ENCODE results near the gene LAMA2.

LAMA2 gene

GRCh38 chr6:129253242-129253641, 370.3 kb downstream of the LAMA2 start:
- Histone ChIP-seq H3K36me3 (no peaks in the 10 kb centered on the region), H3K4me3 (ENCODE audit: low read depth, low read length) (no peak overlapping the region), H3K27ac (no peak overlapping the region), H3K9me3 (ENCODE audit: severe bottlenecking) (no peaks in the 10 kb centered on the region), H3K27me3 (ENCODE audit: insufficient read depth, low read depth, severe bottlenecking) (no peaks in the 10 kb centered on the region)
- no peak for DNase-seq
- TF ChIP-seq CTCF (IDR thresholded peaks at IDR 0.05; ENCODE audit: low read depth, low read length): no peak

- H3K27me3 ChIP-seq (ENCODE audit: insufficient read depth, low read depth, severe bottlenecking): no peaks in the 10 kb centered on the region
- H3K9me3 ChIP-seq (ENCODE audit: severe bottlenecking): no peaks in the 10 kb centered on the region
- no peak overlapping the region for H3K4me3 ChIP-seq (ENCODE audit: low read depth, low read length)
- DNase-seq: no peak
- no peaks in the 10 kb centered on the region for H3K36me3 ChIP-seq
- TF ChIP-seq CTCF (IDR thresholded peaks at IDR 0.05; ENCODE audit: low read depth, low read length): no peak
- H3K27ac ChIP-seq: no peak overlapping the region
These were observed 370.8 kb downstream of the LAMA2 start for GRCh38 chr6:129253727-129254126.

GRCh38 chr6:129257196-129257595, 374.3 kb downstream of the LAMA2 start:
- Histone ChIP-seq H3K27ac (no peak overlapping the region), H3K27me3 (ENCODE audit: insufficient read depth, low read depth, severe bottlenecking) (no peaks in the 10 kb centered on the region), H3K36me3 (no peaks in the 10 kb centered on the region), H3K4me3 (ENCODE audit: low read depth, low read length) (no peak overlapping the region), H3K9me3 (ENCODE audit: severe bottlenecking) (no peaks in the 10 kb centered on the region)
- DNase-seq: no peak
- TF ChIP-seq CTCF (IDR thresholded peaks at IDR 0.05; ENCODE audit: low read depth, low read length): no peak

GRCh38 chr6:129262661-129263060, 379.7 kb downstream of the LAMA2 start:
- no peak for DNase-seq
- no peak overlapping the region for H3K27ac ChIP-seq
- H3K36me3 ChIP-seq: no peaks in the 10 kb centered on the region
- TF ChIP-seq CTCF (IDR thresholded peaks at IDR 0.05; ENCODE audit: low read depth, low read length): no peak
- H3K4me3 ChIP-seq (ENCODE audit: low read depth, low read length): no peak overlapping the region
- no peaks in the 10 kb centered on the region for H3K9me3 ChIP-seq (ENCODE audit: severe bottlenecking)
- H3K27me3 ChIP-seq (ENCODE audit: insufficient read depth, low read depth, severe bottlenecking): no peaks in the 10 kb centered on the region

- Histone ChIP-seq H3K4me3 (ENCODE audit: low read depth, low read length) (no peak overlapping the region), H3K27me3 (ENCODE audit: insufficient read depth, low read depth, severe bottlenecking) (no peaks in the 10 kb centered on the region), H3K9me3 (ENCODE audit: severe bottlenecking) (no peaks in the 10 kb centered on the region), H3K36me3 (no peaks in the 10 kb centered on the region), H3K27ac (no peak overlapping the region)
- no peak for DNase-seq
- no peak for TF ChIP-seq CTCF (IDR thresholded peaks at IDR 0.05; ENCODE audit: low read depth, low read length)
These were observed 380.2 kb downstream of the LAMA2 start for GRCh38 chr6:129263176-129263575.

GRCh38 chr6:129264480-129265045, 381.6 kb downstream of the LAMA2 start:
- no peak for DNase-seq
- no peak overlapping the region for H3K4me3 ChIP-seq (ENCODE audit: low read depth, low read length)
- H3K36me3 ChIP-seq: no peaks in the 10 kb centered on the region
- no peaks in the 10 kb centered on the region for H3K27me3 ChIP-seq (ENCODE audit: insufficient read depth, low read depth, severe bottlenecking)
- H3K9me3 ChIP-seq (ENCODE audit: severe bottlenecking): no peaks in the 10 kb centered on the region
- H3K27ac ChIP-seq: no peak overlapping the region
- TF ChIP-seq CTCF (IDR thresholded peaks at IDR 0.05; ENCODE audit: low read depth, low read length): no peak

Data from WERI-Rb-1 (cell line).